ENCODE results near the gene CA11. TPM values are rescaled to one million over a fixed set of nuclear protein-coding genes. Genes with fewer than 3 reads are reported as not detected.

Gene CA11
- total and polyA plus RNA-seq, 2 of the 8 experiments (the other 6 are each of a cell fraction or from before 2014, with no cell fraction given) = 51.7 to 71.4 TPM

DNA sequence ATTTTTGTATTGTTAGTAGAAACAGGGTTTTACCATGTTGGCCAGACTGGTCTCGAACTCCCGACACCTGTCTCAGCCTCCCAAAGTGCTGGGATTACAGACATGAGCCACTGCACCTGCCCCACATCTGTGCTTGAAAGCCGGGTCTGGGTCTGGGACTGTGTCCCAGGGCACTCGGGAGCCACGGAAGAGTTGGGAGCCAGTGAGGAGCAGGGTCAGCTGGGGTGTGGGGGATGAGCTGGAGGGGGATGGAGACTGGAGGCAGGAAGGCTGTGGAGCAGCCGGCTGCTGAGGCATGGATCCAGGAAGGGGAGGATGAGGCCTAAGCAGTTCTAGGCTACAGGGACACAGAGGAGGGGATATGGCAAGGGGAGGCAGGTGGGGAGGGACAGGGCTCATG, 50.2 kb downstream of the CA11 start:
- H3K18ac ChIP-seq (ENCODE audit: extremely low read depth, low read length) = no peak overlapping the region
- H4K5ac ChIP-seq (ENCODE audit: insufficient read length, low read depth, low read length) = no peak overlapping the region
- WGBS, 2 experiments (ENCODE audit: extremely low coverage in 1 of 2, insufficient coverage in 1 of 2, insufficient read length in 1 of 2, insufficient replicate concordance in 2 of 2, low coverage in 1 of 2, low lambda C conversion rate in 2 of 2, missing lambda C conversion rate in 1 of 2) = 91% methylated on average over 6 of the region's 6 CpGs; no CpG with 5 or more reads in 1 of the 2 experiments
- H3K14ac ChIP-seq (ENCODE audit: insufficient read length) = no peak overlapping the region
- no peak overlapping the region for H2BK5ac ChIP-seq (ENCODE audit: low read depth, low read length)
- no peak overlapping the region for H3K4ac ChIP-seq (replicated peaks; ENCODE audit: insufficient read length, low read depth, low read length)
- H3K27ac ChIP-seq (ENCODE audit: low read depth, low read length) = no peak overlapping the region
- no peak overlapping the region for H4K8ac ChIP-seq (ENCODE audit: extremely low read depth, insufficient read depth, low read length)
- 0 out of 7 replicates have a peak, but pooled peaks cover 0 to 3% (median 0%) of the 10 kb centered on the region in 4 experiments for H3K27me3 ChIP-seq (replicated peaks in 1 of 4; ENCODE audit: control insufficient read depth in 3 of 4, extremely low read depth in 1 of 4, insufficient read depth in 3 of 4, low read length in 3 of 4)
- H2BK120ac ChIP-seq (replicated peaks; ENCODE audit: low read depth, low read length) = no peak overlapping the region
- no peaks in the 10 kb centered on the region; the same call in 1 of the 2 replicates for H3K23me2 ChIP-seq (ENCODE audit: low read depth, low read length)
- H2BK15ac ChIP-seq (ENCODE audit: low read length) = no peak overlapping the region
- no peak overlapping the region for H3K56ac ChIP-seq (replicated peaks; ENCODE audit: insufficient read length, low read depth, low read length)
- POLR2A ChIA-PET (ENCODE audit: partially characterized antibody) = interaction anchor here (1.5 to 16.9 kb wide), 4 partner anchors 10 to 114 kb away, joined by 4 to 175 read pairs (median 11); partner anchors contain the start of genes FAM83E, RPL18, SPACA4 and SPHK2
- H2BK12ac ChIP-seq (ENCODE audit: low read depth, low read length) = no peak overlapping the region
- no peak overlapping the region for H4K91ac ChIP-seq (replicated peaks; ENCODE audit: insufficient read length, low read length)
- no peaks in the 10 kb centered on the region for H3K4me1 ChIP-seq (replicated peaks in 1 of 4; ENCODE audit: control insufficient read depth in 3 of 4, insufficient read depth in 4 of 4, low read length in 3 of 4)
- H2AFZ ChIP-seq (ENCODE audit: low read length) = no peak overlapping the region
- H3K79me1 ChIP-seq (ENCODE audit: low read depth, low read length) = no peaks in the 10 kb centered on the region
- DNase-seq (ENCODE audit: low read depth in 1 of 2, low spot score in 2 of 2) = no peak
- H4K20me1 ChIP-seq (replicated peaks in 1 of 2; ENCODE audit: control insufficient read depth in 1 of 2, insufficient read depth in 2 of 2, low read length in 2 of 2) = peaks cover 0 to 2% of the 10 kb centered on the region in 2 experiments
- no peak overlapping the region for H3K23ac ChIP-seq (ENCODE audit: insufficient read length)
- no peaks in the 10 kb centered on the region for H3K79me2 ChIP-seq (ENCODE audit: control insufficient read depth in 1 of 2, insufficient read depth in 2 of 2, low read length in 2 of 2)
- FAIRE-seq = no peak
- no peaks in the 10 kb centered on the region for H3K36me3 ChIP-seq (ENCODE audit: control insufficient read depth in 2 of 4, insufficient read depth in 4 of 4, low read length in 3 of 4)
- CTCF ChIA-PET (ENCODE audit: partially characterized antibody) = interaction anchor here (0.6 to 16.8 kb wide), 6 partner anchors 9 to 89 kb away, joined by 3 to 353 read pairs (median 12); partner anchors contain the start of gene SPACA4
- H3K4me3 ChIP-seq (ENCODE audit: extremely low read depth in 1 of 4, insufficient read depth in 2 of 4, low read depth in 3 of 4, low read length in 4 of 4) = no peak overlapping the region
- no peak overlapping the region for H3K4me2 ChIP-seq (ENCODE audit: insufficient read depth in 1 of 2, low read depth in 2 of 2, low read length in 2 of 2)
- TF ChIP-seq BRCA1 (IDR thresholded peaks at IDR 0.05; ENCODE audit: low read depth, low read length) = no peak
- TF ChIP-seq KDM1A (IDR thresholded peaks at IDR 0.05; ENCODE audit: borderline replicate concordance, low read length) = peak; percentile 54
- TF ChIP-seq, protein P1, sequence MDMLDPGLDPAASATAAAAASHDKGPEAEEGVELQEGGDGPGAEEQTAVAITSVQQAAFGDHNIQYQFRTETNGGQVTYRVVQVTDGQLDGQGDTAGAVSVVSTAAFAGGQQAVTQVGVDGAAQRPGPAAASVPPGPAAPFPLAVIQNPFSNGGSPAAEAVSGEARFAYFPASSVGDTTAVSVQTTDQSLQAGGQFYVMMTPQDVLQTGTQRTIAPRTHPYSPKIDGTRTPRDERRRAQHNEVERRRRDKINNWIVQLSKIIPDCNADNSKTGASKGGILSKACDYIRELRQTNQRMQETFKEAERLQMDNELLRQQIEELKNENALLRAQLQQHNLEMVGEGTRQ (IDR thresholded peaks at IDR 0.05; ENCODE audit: low read length) = no peak
- H2AK5ac ChIP-seq (ENCODE audit: low read depth, low read length) = no peak overlapping the region
- H3K9me3 ChIP-seq (ENCODE audit: insufficient read depth in 2 of 2, low read depth in 1 of 2, low read length in 1 of 2) = no peaks in the 10 kb centered on the region
- H3K9ac ChIP-seq (replicated peaks in 1 of 4; ENCODE audit: extremely low read depth in 1 of 4, low read depth in 3 of 4, low read length in 3 of 4) = no peak overlapping the region
- no peak overlapping the region for H2BK20ac ChIP-seq (ENCODE audit: low read length)

Data from H1 (cell line).